Endothelial cell of umbilical vein (primary cell): ENCODE data around the gene XXYLT1.

Experiments used
- EZH2 ChIP-seq: IDR thresholded peaks from 2 replicates; pipeline ENCODE4 v1.6.1; 2012; ENCODE audit warnings: borderline replicate concordance, low read depth, mild to moderate bottlenecking, moderate library complexity, low read length, inconsistent platforms; ENCODE audit not compliant: severe bottlenecking
- JUN ChIP-seq: IDR thresholded peaks from 2 replicates; pipeline ENCODE4 v1.6.1; 2011; ENCODE audit warnings: borderline replicate concordance, low read depth; ENCODE audit not compliant: insufficient read length, insufficient read depth
- MYC ChIP-seq: IDR thresholded peaks from one replicate; pipeline ENCODE4 v1.6.1; 2011; ENCODE audit warnings: mild to moderate bottlenecking, low read depth, low read length
- POLR2A ChIP-seq: IDR thresholded peaks from 2 replicates; pipeline ENCODE4 v1.6.1; 2012; ENCODE audit warnings: low read depth, mild to moderate bottlenecking, control low read depth, low read length
- POLR2AphosphoS5 ChIP-seq: IDR thresholded peaks from 2 replicates; pipeline ENCODE4 v1.6.1; 2012; ENCODE audit warnings: low read depth, mild to moderate bottlenecking, control low read depth, low read length, moderate library complexity; ENCODE audit not compliant: insufficient read depth
- TF ChIP-seq, protein P1 (sequence below), 2 donors: IDR thresholded peaks; 1 replicate in 1 of 2; 2 replicates in 1 of 2; pipeline ENCODE4 v1.5.1; 2011; ENCODE audit warnings: low read length in 2 of 2, mild to moderate bottlenecking in 2 of 2, moderate library complexity in 2 of 2, control low read depth in 1 of 2, inconsistent platforms in 1 of 2, low read depth in 1 of 2; ENCODE audit not compliant: insufficient read depth in 1 of 2; ENCODE audit errors: extremely low read depth in 1 of 2
- TF ChIP-seq, protein P2 (sequence below): IDR thresholded peaks from 2 replicates; pipeline ENCODE4 v1.6.1; 2011; ENCODE audit not compliant: insufficient read depth, insufficient read length

DNA sequence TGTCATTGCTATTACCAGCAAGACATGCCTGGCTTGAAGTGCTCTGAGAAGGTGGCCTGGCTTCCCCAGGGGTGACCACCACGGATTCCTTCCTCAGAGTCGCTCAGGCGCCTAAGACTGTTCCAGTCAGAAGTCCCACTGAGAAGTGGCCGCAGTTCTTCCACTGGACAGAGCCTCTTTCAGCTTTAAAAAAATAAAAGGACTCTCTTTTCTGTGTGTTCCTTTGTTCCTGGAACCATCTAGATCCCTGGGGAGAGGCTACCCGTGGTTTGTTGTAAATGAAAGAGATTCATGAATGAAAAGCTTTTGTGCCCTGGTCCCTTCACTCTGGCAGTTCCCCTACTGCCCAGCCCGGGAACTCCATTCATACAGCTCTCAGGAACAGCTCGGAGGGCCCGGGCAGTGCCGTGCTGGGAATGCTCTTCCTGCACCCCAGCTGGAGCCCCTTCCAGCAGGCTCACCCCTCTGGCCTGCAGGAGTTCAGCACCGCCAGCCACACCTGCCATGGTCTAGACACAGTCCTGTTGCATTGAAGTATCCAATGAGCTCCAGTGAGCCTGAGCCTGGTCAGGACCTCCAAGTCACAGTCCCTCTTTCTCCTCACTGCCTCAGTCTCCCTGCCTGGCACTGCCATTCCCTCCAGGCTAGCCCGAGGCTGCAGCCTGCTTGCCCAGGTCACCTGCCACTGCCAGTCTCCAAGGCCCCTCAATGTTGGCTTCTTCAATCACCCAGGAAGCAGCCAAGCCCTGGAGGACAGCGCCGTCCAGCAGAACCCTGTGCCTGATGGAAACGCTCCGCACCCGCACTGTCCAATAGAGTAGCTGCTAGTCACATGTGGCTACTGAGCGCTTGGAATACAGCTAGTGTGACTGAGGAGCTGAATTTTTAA is 75.4 kb downstream of the XXYLT1 start:
- TF ChIP-seq, protein P1, sequence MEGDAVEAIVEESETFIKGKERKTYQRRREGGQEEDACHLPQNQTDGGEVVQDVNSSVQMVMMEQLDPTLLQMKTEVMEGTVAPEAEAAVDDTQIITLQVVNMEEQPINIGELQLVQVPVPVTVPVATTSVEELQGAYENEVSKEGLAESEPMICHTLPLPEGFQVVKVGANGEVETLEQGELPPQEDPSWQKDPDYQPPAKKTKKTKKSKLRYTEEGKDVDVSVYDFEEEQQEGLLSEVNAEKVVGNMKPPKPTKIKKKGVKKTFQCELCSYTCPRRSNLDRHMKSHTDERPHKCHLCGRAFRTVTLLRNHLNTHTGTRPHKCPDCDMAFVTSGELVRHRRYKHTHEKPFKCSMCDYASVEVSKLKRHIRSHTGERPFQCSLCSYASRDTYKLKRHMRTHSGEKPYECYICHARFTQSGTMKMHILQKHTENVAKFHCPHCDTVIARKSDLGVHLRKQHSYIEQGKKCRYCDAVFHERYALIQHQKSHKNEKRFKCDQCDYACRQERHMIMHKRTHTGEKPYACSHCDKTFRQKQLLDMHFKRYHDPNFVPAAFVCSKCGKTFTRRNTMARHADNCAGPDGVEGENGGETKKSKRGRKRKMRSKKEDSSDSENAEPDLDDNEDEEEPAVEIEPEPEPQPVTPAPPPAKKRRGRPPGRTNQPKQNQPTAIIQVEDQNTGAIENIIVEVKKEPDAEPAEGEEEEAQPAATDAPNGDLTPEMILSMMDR (IDR thresholded peaks at IDR 0.05; ENCODE audit: extremely low read depth in 1 of 2, insufficient read depth in 1 of 2, low read depth in 1 of 2, low read length in 2 of 2): peak in 1 of 2 donors; percentile 30
- no peak for TF ChIP-seq EZH2
- no peak for TF ChIP-seq JUN
- no peak for TF ChIP-seq POLR2A
- no peak for TF ChIP-seq POLR2AphosphoS5
- TF ChIP-seq, protein P2, sequence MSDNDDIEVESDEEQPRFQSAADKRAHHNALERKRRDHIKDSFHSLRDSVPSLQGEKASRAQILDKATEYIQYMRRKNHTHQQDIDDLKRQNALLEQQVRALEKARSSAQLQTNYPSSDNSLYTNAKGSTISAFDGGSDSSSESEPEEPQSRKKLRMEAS: no peak
- TF ChIP-seq MYC: no peak
